ENCODE results near the gene BTRC. TPM values are rescaled to one million over a fixed set of nuclear protein-coding genes. Genes with fewer than 3 reads are reported as not detected.

BTRC gene
- total RNA-seq, 4 donors from 2014 or later = 8.0 to 15.1 (median 10.4) TPM

DNA sequence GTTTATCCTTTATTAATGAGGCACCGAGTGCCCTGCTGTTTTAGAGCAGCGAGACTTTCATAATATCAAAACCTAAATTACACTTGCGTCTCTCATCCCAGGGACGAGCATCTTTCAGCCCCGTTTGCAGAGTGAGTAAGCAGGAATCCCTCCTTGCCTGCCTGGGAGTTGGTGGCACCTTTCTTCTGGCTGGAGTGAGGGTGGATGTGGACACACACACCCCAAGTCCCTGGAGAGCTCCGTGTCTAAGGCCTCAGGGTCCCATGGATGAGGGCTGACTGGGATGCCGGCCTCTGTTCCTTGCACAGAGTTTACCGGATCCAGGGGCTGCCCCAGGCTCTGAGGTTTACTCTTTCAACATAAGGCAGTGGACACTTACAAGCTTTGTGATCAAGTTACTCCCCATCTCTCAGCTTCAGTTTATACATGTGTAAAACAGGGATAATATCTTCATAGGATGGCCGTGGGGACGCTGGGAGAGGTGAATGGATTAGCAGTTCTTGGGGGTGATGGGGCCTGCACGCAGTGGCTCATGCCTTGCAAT is 209.6 kb downstream of the BTRC start:
- Histone ChIP-seq H3K36me3 (no peaks in the 10 kb centered on the region), H3K4me3 (no peak overlapping the region), H3K27ac (no peak overlapping the region), H3K27me3 (peaks cover 3 to 80% (median 13%) of the 10 kb centered on the region in 4 donors), H3K4me1 (peaks cover 0 to 14% (median 7%) of the 10 kb centered on the region in 3 donors), H3K9me3 (no peaks in the 10 kb centered on the region)
- intact Hi-C loops (cut with DNase I) = no loop called here
- DNase-seq = no peak
- TF ChIP-seq POLR2A (IDR thresholded peaks at IDR 0.05) = no peak
- TF ChIP-seq, protein P1, sequence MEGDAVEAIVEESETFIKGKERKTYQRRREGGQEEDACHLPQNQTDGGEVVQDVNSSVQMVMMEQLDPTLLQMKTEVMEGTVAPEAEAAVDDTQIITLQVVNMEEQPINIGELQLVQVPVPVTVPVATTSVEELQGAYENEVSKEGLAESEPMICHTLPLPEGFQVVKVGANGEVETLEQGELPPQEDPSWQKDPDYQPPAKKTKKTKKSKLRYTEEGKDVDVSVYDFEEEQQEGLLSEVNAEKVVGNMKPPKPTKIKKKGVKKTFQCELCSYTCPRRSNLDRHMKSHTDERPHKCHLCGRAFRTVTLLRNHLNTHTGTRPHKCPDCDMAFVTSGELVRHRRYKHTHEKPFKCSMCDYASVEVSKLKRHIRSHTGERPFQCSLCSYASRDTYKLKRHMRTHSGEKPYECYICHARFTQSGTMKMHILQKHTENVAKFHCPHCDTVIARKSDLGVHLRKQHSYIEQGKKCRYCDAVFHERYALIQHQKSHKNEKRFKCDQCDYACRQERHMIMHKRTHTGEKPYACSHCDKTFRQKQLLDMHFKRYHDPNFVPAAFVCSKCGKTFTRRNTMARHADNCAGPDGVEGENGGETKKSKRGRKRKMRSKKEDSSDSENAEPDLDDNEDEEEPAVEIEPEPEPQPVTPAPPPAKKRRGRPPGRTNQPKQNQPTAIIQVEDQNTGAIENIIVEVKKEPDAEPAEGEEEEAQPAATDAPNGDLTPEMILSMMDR (IDR thresholded peaks at IDR 0.05) = no peak
- 58 to 74% methylated on average over 9 to 10 of the region's 11 CpGs for WGBS, 2 donors

DNA sequence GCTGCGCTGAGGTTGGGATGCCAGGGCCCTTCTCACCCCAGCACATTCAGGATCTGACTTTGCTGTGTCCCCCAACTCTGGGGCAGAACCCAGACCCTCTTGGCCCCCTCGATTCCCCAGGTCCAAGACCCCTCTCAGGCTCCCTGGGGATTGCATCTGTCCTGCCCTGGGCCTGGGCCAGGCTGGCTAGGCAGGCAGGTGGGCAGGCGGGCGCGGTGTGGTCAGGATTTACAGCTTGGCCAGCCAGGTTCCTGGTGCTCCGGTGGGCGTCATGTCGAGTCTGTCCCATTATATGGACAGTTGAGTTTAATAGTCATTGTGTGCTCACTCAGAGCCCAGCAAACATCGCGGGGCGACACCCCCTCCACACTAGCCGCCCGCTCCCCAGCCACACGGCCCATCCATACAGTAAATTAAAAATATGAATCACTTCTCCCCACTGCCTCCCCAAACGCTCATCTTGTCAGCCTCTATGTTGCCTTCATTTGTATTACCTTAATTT is 210.6 kb downstream of the BTRC start:
- Histone ChIP-seq H3K27me3 (peaks cover 4 to 90% (median 14%) of the 10 kb centered on the region in 4 donors), H3K4me3 (no peak overlapping the region), H3K27ac (no peak overlapping the region), H3K4me1 (peaks cover 3 to 16% (median 9%) of the 10 kb centered on the region in 3 donors), H3K9me3 (no peaks in the 10 kb centered on the region), H3K36me3 (no peaks in the 10 kb centered on the region)
- TF ChIP-seq POLR2A (IDR thresholded peaks at IDR 0.05) = no peak
- TF ChIP-seq, protein P1 (IDR thresholded peaks at IDR 0.05) = no peak
- DNase-seq = no peak
- 63 to 73% methylated on average over 8 of the region's 15 CpGs for WGBS, 2 donors
- intact Hi-C loops (cut with DNase I) = no loop called here

DNA sequence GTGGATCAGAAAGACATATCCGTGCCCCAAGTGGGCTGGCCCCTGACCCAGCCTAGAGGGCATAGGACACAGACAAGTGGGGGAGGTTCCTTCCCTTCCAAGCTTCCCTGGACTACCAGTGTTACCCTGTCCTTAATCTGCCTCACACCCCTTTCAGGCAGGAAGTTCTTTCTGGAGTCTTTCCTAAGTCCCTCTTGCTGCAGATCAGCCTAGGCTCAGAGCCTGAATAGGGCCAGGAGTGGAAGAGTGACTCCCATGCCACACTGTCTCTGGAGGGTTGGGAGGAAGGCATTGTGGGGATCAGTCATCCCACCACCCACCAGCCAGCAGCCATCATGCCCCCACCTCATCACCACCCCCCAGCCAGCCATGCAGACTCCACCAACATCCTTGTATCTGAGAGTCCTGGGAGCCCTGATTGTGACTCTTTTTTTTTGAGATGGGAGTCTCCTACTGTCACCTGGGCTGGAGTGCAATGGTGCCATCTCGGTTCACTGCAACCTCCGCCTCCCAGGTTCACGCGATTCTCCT is 211.5 kb downstream of the BTRC start:
- no peak for DNase-seq
- Histone ChIP-seq H3K27me3 (peaks cover 4 to 96% (median 15%) of the 10 kb centered on the region in 4 donors), H3K4me1 (peaks cover 11 to 25% (median 15%) of the 10 kb centered on the region in 3 donors), H3K27ac (no peak overlapping the region), H3K36me3 (no peaks in the 10 kb centered on the region), H3K4me3 (no peak overlapping the region), H3K9me3 (no peaks in the 10 kb centered on the region)
- intact Hi-C loops (cut with DNase I) = loop anchor here (5.0 kb wide), 1 partner anchor 348 kb away; no protein-coding TSS in a partner anchor
- TF ChIP-seq, protein P1 (IDR thresholded peaks at IDR 0.05) = no peak
- 64 to 85% methylated on average over 3 to 5 of the region's 5 CpGs for WGBS, 2 donors

DNA sequence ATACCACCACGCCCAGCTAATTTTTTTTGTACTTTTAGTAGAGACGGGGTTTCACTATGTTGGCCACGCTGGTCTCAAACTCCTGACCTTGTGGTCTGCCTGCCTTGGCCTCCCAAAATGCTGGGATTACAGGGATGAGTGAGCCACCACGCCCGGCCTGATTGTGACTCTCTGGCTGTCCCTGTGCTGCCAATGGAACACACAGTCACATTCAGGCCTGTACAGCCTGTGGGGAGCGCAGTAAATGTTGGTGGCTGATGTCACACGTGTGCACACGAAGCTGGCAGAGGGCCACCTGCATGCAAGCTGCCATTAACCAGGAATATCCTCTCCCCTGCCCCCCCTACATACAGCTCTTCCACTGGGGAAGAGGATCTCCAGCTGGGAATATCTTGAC is 212.0 kb downstream of the BTRC start:
- Histone ChIP-seq H3K27me3 (peaks cover 4 to 99% (median 15%) of the 10 kb centered on the region in 4 donors), H3K27ac (no peak overlapping the region), H3K36me3 (no peaks in the 10 kb centered on the region), H3K9me3 (no peaks in the 10 kb centered on the region), H3K4me1 (peaks cover 16 to 30% (median 20%) of the 10 kb centered on the region in 3 donors), H3K4me3 (no peak overlapping the region)
- DNase-seq = no peak
- WGBS, 2 donors = 44 to 63% methylated on average over 2 to 8 of the region's 8 CpGs
- intact Hi-C loops (cut with DNase I) = loop anchor here (5.0 kb wide), 1 partner anchor 349 kb away; no protein-coding TSS in a partner anchor
- no peak for TF ChIP-seq POLR2A (IDR thresholded peaks at IDR 0.05)
- TF ChIP-seq, protein P1 (IDR thresholded peaks at IDR 0.05) = no peak
